PC-9 (cell line): ENCODE measurements around the gene DAB2. TPM values are rescaled to one million over a fixed set of nuclear protein-coding genes. Genes with fewer than 3 reads are reported as not detected.
A peak's percentile ranks its signal among the peaks of the same experiment; 100 is the strongest.

Source experiments
- BruUV-seq: library from RNA; stranded (reverse); fragments of 400-500 nt; replicated peaks from 2 replicates; lab custom pipeline; 2021; lab: Mats Ljungman, UMichigan
- CTCF ChIA-PET: fragments of 300-600 bp; sonication (Branson Sonifier 250); formaldehyde crosslinking; loops from one replicate; lab custom pipeline; 2022; ENCODE audit warnings: antibody characterized with exemption; lab: Charles Lee
- POLR2A ChIA-PET: fragments of 300-600 bp; sonication (Branson Sonifier 250); formaldehyde crosslinking; loops from one replicate; lab custom pipeline; 2022; ENCODE audit warnings: antibody characterized with exemption; ENCODE audit not compliant: unreplicated experiment; lab: Charles Lee
- DNase-seq, 2 experiments: peaks; one replicate each; pipeline versions ENCODE4 v3.0.0 to v3.0.0-alpha.2; 2015 to 2022; ENCODE audit warnings: mixed read lengths in 1 of 2
- H2AFZ ChIP-seq: fragments of 200-600 bp; sonication (generic); 2 replicates; pipeline ENCODE4 v1.8.1; 2017; ENCODE audit warnings: antibody characterized with exemption
- H3F3A ChIP-seq: fragments of 200-600 bp; sonication (generic); 2 replicates; pipeline ENCODE4 v1.8.1; 2017; ENCODE audit warnings: antibody characterized with exemption, mild to moderate bottlenecking, low read depth; ENCODE audit not compliant: insufficient read depth
- H3K27ac ChIP-seq: fragments of 200-600 bp; sonication (generic); 2 replicates; pipeline ENCODE4 v1.6.1; 2016; ENCODE audit warnings: mixed run types
- H3K27me3 ChIP-seq: fragments of 200-600 bp; sonication (generic); 2 replicates; pipeline ENCODE4 v1.6.1; 2016; ENCODE audit warnings: low read depth, mixed run types; ENCODE audit not compliant: insufficient read depth
- H3K36me3 ChIP-seq: fragments of 200-600 bp; sonication (generic); 2 replicates; pipeline ENCODE4 v1.6.1; 2016; ENCODE audit warnings: low read depth, mixed run types
- H3K4me1 ChIP-seq: fragments of 200-600 bp; sonication (generic); replicated peaks from 2 replicates; pipeline ENCODE4 v1.6.1; 2016; ENCODE audit warnings: mixed run types; ENCODE audit not compliant: insufficient read depth
- H3K4me2 ChIP-seq: fragments of 200-600 bp; sonication (generic); 2 replicates; pipeline ENCODE4 v1.6.1; 2017; ENCODE audit warnings: mixed run types
- H3K4me3 ChIP-seq: fragments of 200-600 bp; sonication (generic); 2 replicates; pipeline ENCODE4 v1.6.1; 2016; ENCODE audit warnings: mixed run types
- H3K79me2 ChIP-seq: fragments of 200-600 bp; sonication (generic); 2 replicates; pipeline ENCODE4 v1.6.1; 2017; ENCODE audit warnings: low read depth, mixed run types
- H3K9me2 ChIP-seq: fragments of 200-600 bp; sonication (generic); 2 replicates; pipeline ENCODE4 v1.8.1; 2017; ENCODE audit warnings: mild to moderate bottlenecking; ENCODE audit not compliant: insufficient read depth
- H3K9me3 ChIP-seq: fragments of 200-600 bp; sonication (generic); 2 replicates; pipeline ENCODE4 v1.8.1; 2016; ENCODE audit warnings: low read depth; ENCODE audit not compliant: insufficient read depth
- H4K20me1 ChIP-seq: fragments of 200-600 bp; sonication (generic); 2 replicates; pipeline ENCODE4 v1.8.1; 2017; ENCODE audit not compliant: insufficient read depth
- CTCF ChIP-seq: fragments of 200-600 bp; sonication (generic); conservative IDR thresholded peaks from 2 replicates; pipeline ENCODE4 v1.6.1; 2017; ENCODE audit warnings: mixed run types, antibody characterized with exemption, mild to moderate bottlenecking, moderate library complexity
- EZH2 ChIP-seq: fragments of 200-600 bp; sonication (generic); IDR thresholded peaks from 2 replicates; pipeline ENCODE4 v1.8.0; 2017; ENCODE audit warnings: antibody characterized with exemption, low read depth
- intact Hi-C: fragments of 100-400 bp; cut with micrococcal nuclease; formaldehyde crosslinking; loops from one replicate; pipeline ENCODE4 v1.10.0; 2022; ENCODE audit not compliant: unreplicated experiment
- total RNA-seq: library from RNA; stranded (reverse); gene quantifications from 2 replicates; pipeline ENCODE4 v1.2.3, GENCODE V29; 2021

DAB2 gene
- total RNA-seq, 1 experiment from 2014 or later: 21.0 TPM

DNA sequence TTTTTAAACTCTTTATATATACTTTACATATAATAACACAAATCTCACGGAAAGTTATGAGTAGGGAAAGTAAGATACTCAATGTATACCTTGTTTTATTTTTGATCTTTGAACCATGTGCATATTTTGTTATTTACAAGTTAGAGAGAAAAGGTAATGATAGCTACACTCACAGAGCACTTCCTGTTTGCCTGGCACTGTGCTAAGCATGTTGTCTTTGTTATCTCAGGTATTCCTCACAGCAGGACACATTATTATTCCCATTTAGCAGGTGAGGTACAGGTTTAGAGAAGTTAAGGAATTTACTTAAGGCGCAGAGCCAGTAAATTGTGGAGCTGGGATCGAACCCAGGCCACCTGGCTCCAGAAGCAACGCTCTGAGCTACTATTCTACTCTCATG is 63.5 kb downstream of the DAB2 start:
- Histone ChIP-seq H4K20me1 (no peaks in the 10 kb centered on the region), H3K4me2 (no peak overlapping the region), H2AFZ (no peak overlapping the region), H3K36me3 (no peaks in the 10 kb centered on the region), H3K4me3 (no peak overlapping the region), H3K9me2 (no peaks in the 10 kb centered on the region), H3K79me2 (no peaks in the 10 kb centered on the region), H3K4me1 (0 out of 2 replicates have a peak, but pooled peaks cover 4% of the 10 kb centered on the region), H3F3A (no peaks in the 10 kb centered on the region), H3K27ac (no peak overlapping the region), H3K27me3 (no peaks in the 10 kb centered on the region), H3K9me3 (no peaks in the 10 kb centered on the region; the same call in 1 of the 2 replicates)
- DNase-seq: peak in 1 of 2 experiments; percentile 21
- ChIA-PET POLR2A (interaction anchor here (0.5 to 0.7 kb wide), 2 partner anchors 32 to 1123 kb away, joined by 3 read pairs; no protein-coding TSS in a partner anchor), CTCF (interaction anchor here (0.5 kb wide), 1 partner anchor 1076 kb away, joined by 4 read pairs; no protein-coding TSS in a partner anchor)
- intact Hi-C loops: no loop called here
- BruUV-seq: no TSS peak
- TF ChIP-seq CTCF (no peak), EZH2 (no peak)

- no peaks in the 10 kb centered on the region for H4K20me1 ChIP-seq
- no peak overlapping the region for H3K4me3 ChIP-seq
- CTCF ChIA-PET: interaction anchor here (0.5 kb wide), 1 partner anchor 1077 kb away, joined by 4 read pairs; no protein-coding TSS in a partner anchor
- no peak overlapping the region for H2AFZ ChIP-seq
- H3K4me1 ChIP-seq: 0 out of 2 replicates have a peak, but pooled peaks cover 4% of the 10 kb centered on the region
- no peaks in the 10 kb centered on the region for H3K9me2 ChIP-seq
- no peaks in the 10 kb centered on the region for H3F3A ChIP-seq
- no TSS peak for BruUV-seq
- no peaks in the 10 kb centered on the region for H3K27me3 ChIP-seq
- peak in 1 of 2 experiments; percentile 65 for DNase-seq
- H3K9me3 ChIP-seq: no peaks in the 10 kb centered on the region; the same call in 1 of the 2 replicates
- no peaks in the 10 kb centered on the region for H3K36me3 ChIP-seq
- intact Hi-C loops: no loop called here
- no peak overlapping the region for H3K4me2 ChIP-seq
- POLR2A ChIA-PET: interaction anchor here (0.7 kb wide), 1 partner anchor 1123 kb away, joined by 3 read pairs; no protein-coding TSS in a partner anchor
- 0 out of 2 replicates have a peak overlapping the region, but pooled peaks have one; percentile 1 for H3K27ac ChIP-seq
- TF ChIP-seq CTCF (no peak), EZH2 (no peak)
- no peaks in the 10 kb centered on the region for H3K79me2 ChIP-seq
These were observed 64.2 kb downstream of the DAB2 start for GRCh38 chr5:39360471-39361111.

DNA sequence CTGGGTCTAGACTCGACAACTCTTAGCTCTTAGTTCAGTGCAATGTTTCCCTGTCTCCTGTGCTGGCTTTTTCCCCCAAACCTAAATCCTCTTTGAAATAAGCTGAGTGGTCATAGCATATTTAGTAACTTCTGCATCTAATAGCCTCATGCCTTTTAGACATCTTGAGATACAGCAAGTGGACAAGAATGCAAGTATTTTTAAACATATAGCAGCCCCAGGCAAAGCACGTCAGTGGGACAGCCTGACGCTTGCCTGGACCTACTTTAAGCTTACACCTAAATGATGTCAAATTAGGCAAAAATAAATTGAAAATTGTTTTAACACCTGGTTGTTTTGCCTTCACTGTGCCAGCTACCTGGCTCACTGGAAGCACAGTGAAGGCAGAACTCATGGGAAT is 68.5 kb downstream of the DAB2 start:
- intact Hi-C loops: no loop called here
- DNase-seq: no peak
- Histone ChIP-seq H3K4me3 (no peak overlapping the region), H3F3A (no peaks in the 10 kb centered on the region), H3K9me3 (peaks cover 3% of the 10 kb centered on the region), H3K36me3 (no peaks in the 10 kb centered on the region), H3K79me2 (no peaks in the 10 kb centered on the region), H3K9me2 (no peaks in the 10 kb centered on the region; the same call in 1 of the 2 replicates), H2AFZ (no peak overlapping the region), H3K27ac (no peak overlapping the region), H3K4me1 (0 out of 2 replicates have a peak, but pooled peaks cover 4% of the 10 kb centered on the region), H4K20me1 (no peaks in the 10 kb centered on the region), H3K4me2 (no peak overlapping the region), H3K27me3 (no peaks in the 10 kb centered on the region)
- ChIA-PET CTCF (no interaction called here), POLR2A (interaction anchor here (0.6 to 0.7 kb wide), 2 partner anchors 13 to 511 kb away, joined by 4 to 14 read pairs; no protein-coding TSS in a partner anchor)
- BruUV-seq: no TSS peak
- TF ChIP-seq CTCF: no peak
- no peak for TF ChIP-seq EZH2
